Cardiac muscle cell (in vitro differentiated cells and primary cell): ENCODE measurements around the gene MCC. TPM values are rescaled to one million over a fixed set of nuclear protein-coding genes. Genes with fewer than 3 reads are reported as not detected.

Experiments used
- DNase-seq, 2 donors: peaks; one replicate each; pipeline versions ENCODE4 v3.0.0 to v3.0.0-alpha.2; 2010 to 2017; ENCODE audit warnings: low read depth in 1 of 2, low spot score in 1 of 2
- H3K27ac ChIP-seq: fragments of 200-600 bp; sonication (generic); 2 replicates; pipeline ENCODE4 v1.5.1; 2016
- H3K27me3 ChIP-seq: fragments of 200-600 bp; sonication (generic); 2 replicates; pipeline ENCODE4 v1.6.0; 2016; ENCODE audit warnings: control low read depth
- H3K36me3 ChIP-seq: fragments of 200-600 bp; sonication (generic); 2 replicates; pipeline ENCODE4 v1.5.1; 2016; ENCODE audit warnings: control low read depth
- H3K4me1 ChIP-seq: fragments of 200-600 bp; sonication (generic); 2 replicates; pipeline ENCODE4 v1.8.1; 2017; ENCODE audit warnings: low read depth, mild to moderate bottlenecking, mixed run types
- H3K4me3 ChIP-seq: fragments of 200-600 bp; sonication (generic); 2 replicates; pipeline ENCODE4 v1.5.1; 2016; ENCODE audit warnings: mild to moderate bottlenecking
- H3K9me3 ChIP-seq: fragments of 200-600 bp; sonication (generic); 2 replicates; pipeline ENCODE4 v1.5.1; 2017; ENCODE audit warnings: low read depth, mild to moderate bottlenecking, control low read depth
- polyA plus RNA-seq: library from polyadenylated mRNA; unstranded; fragments of >200 nt; fragmentation: Nextera tagmentation; extraction: Ambion mirVana; gene quantifications from 2 replicates; pipeline ENCODE4 v1.2.1, GENCODE V29; 2016
- total RNA-seq: library from RNA; depleted of rRNA; stranded (reverse); fragments of >200 nt; gene quantifications from 2 replicates; pipeline ENCODE4 v1.2.3, GENCODE V29; 2016
- TF ChIP-seq, protein P1 (sequence below): IDR thresholded peaks from 2 replicates; pipeline ENCODE4 v1.5.1; 2012; ENCODE audit warnings: low read depth, mild to moderate bottlenecking, low read length

MCC gene
- total and polyA plus RNA-seq, 2 experiments from 2014 or later = 37.8 to 137 TPM

DNA sequence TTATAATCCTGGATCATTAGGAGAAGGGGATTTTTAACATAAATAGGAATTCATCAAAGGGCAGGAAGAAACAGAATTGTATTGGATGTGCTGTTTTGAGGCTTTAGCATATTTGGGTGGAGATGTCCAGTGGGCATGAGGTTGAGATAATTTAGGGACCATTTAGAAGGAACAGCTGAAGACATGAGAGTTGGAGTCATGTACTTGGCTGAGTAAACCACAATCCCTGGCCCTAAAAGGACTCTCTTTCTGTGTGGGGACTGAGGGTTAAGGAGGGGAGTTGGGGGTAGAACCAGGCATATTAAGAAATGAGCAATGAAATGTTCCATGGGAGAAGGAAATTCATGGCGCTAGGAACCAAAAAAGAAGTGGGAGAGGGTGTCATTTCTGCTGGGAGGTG lies 450.1 kb downstream of the MCC start:
- peaks cover 21% of the 10 kb centered on the region for H3K36me3 ChIP-seq
- TF ChIP-seq, protein P1, sequence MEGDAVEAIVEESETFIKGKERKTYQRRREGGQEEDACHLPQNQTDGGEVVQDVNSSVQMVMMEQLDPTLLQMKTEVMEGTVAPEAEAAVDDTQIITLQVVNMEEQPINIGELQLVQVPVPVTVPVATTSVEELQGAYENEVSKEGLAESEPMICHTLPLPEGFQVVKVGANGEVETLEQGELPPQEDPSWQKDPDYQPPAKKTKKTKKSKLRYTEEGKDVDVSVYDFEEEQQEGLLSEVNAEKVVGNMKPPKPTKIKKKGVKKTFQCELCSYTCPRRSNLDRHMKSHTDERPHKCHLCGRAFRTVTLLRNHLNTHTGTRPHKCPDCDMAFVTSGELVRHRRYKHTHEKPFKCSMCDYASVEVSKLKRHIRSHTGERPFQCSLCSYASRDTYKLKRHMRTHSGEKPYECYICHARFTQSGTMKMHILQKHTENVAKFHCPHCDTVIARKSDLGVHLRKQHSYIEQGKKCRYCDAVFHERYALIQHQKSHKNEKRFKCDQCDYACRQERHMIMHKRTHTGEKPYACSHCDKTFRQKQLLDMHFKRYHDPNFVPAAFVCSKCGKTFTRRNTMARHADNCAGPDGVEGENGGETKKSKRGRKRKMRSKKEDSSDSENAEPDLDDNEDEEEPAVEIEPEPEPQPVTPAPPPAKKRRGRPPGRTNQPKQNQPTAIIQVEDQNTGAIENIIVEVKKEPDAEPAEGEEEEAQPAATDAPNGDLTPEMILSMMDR = no peak

DNA sequence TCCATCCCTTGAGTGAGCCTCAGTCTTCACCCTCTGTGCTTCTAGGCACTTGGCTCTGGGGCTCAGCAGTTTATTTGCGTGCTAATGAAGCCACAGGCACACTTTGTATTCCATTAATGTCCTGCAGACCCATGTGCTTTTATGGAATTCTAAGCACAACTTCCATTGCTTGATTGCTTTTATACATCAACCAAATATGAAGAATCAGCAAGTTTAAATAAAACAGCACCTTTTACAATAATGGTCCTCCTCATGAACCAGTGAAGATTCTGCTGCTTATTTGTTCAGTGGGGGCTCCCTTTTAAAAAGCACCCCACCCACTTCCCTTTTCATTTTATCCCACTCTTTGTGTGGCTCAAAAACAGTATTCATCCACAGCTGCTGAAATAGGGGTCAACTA lies 451.4 kb downstream of the MCC start:
- TF ChIP-seq, protein P1 = no peak
- Histone ChIP-seq H3K36me3 (peaks cover 21% of the 10 kb centered on the region), H3K4me3 (no peak overlapping the region), H3K9me3 (no peaks in the 10 kb centered on the region), H3K4me1 (no peaks in the 10 kb centered on the region), H3K27me3 (no peaks in the 10 kb centered on the region), H3K27ac (peak overlapping the region; percentile 30)
- no peak for DNase-seq

More for the DNA sequence above, 450.1 kb downstream of the MCC start:
- no peaks in the 10 kb centered on the region for H3K4me1 ChIP-seq
- no peak overlapping the region for H3K4me3 ChIP-seq
- no peaks in the 10 kb centered on the region for H3K9me3 ChIP-seq
- no peaks in the 10 kb centered on the region for H3K27me3 ChIP-seq
- no peak overlapping the region for H3K27ac ChIP-seq
- no peak for DNase-seq

DNA sequence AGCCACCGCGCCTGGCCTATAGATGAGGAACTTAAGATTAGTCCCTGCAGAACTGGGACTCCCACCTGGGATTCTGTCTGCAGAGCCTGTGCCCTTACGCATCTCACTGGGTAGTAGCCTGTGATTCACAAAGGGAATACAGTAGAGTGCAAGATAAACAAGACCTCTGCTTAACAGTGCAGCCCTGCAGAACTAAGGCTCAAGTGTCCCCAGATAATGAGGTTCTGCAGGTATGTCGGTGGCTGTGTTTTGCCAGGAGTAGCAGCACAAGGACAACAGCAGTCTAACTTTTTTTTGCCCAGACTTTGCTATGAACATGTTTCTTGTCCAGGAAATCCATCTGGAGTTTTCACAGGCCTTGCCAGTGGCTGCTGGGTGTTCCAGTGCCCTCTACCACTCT lies 451.9 kb downstream of the MCC start:
- TF ChIP-seq, protein P1 = no peak
- no peak for DNase-seq
- Histone ChIP-seq H3K27me3 (no peaks in the 10 kb centered on the region), H3K36me3 (peaks cover 21% of the 10 kb centered on the region), H3K9me3 (no peaks in the 10 kb centered on the region), H3K4me1 (no peaks in the 10 kb centered on the region), H3K4me3 (no peak overlapping the region), H3K27ac (peak overlapping the region; percentile 30)

DNA sequence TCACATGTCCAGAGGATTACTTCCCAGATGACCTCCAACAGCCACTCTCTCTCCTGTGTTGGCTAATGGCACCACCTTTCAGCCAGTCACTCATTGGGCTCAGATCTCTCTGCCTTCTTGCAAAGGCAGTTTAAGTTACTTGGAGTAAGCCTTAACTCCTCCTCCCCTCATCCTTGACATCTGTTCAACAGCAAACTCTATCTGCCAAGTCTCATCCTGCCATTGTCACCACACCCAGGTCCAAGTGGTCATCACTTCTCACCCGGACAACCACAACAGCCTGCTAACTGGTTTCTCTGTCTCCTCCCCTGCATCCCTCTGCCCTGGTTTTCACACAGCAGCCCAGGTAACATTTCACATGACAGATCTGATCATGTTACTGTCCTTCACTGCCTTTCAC lies 453.2 kb downstream of the MCC start:
- TF ChIP-seq, protein P1 = no peak
- Histone ChIP-seq H3K4me1 (no peaks in the 10 kb centered on the region), H3K9me3 (no peaks in the 10 kb centered on the region), H3K36me3 (peaks cover 14% of the 10 kb centered on the region), H3K27ac (no peak overlapping the region), H3K4me3 (no peak overlapping the region), H3K27me3 (no peaks in the 10 kb centered on the region)
- DNase-seq = no peak

DNA sequence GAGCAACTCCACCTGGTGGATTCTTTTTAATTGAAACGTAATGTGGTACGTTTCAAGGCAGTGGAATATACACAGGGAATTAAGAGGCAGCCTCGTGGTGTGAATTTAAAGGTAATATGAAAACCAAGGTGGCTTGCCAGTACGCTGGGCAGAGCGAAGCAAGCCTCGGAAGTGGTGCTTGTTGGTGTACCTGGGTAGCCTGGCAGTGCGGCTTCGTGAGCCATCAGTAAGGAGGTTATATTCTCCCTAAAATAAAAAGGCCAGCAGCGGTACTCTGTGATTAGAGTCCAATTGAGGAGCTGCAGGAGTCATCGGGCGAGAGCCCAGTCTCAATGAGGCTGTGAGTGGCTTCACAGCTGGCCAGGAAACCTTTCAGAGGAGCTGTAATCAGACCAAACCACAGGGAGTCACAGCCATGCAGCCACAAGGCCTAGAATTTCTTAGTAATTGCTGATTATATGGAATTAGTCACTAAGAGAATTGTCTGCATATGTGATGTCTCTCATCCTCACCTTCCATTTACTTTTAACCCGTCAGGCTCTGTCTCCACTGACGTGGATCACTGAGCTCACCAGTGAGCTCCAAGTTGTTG lies 454.0 kb downstream of the MCC start:
- Histone ChIP-seq H3K4me3 (no peak overlapping the region), H3K9me3 (no peaks in the 10 kb centered on the region), H3K27me3 (no peaks in the 10 kb centered on the region), H3K27ac (no peak overlapping the region), H3K36me3 (peaks cover 17% of the 10 kb centered on the region), H3K4me1 (no peaks in the 10 kb centered on the region)
- DNase-seq = peak in 1 of 2 donors; percentile 90
- TF ChIP-seq, protein P1 = no peak
